HG03442 (cell line): ENCODE measurements around the gene GAP43.

Experiments
- ATAC-seq: cut with Tn5 transposase; IDR thresholded peaks from one replicate; pipeline ENCODE4 v1.9.1; 2021; ENCODE audit warnings: mild to moderate bottlenecking, moderate library complexity; ENCODE audit not compliant: unreplicated experiment

Gene GAP43

DNA sequence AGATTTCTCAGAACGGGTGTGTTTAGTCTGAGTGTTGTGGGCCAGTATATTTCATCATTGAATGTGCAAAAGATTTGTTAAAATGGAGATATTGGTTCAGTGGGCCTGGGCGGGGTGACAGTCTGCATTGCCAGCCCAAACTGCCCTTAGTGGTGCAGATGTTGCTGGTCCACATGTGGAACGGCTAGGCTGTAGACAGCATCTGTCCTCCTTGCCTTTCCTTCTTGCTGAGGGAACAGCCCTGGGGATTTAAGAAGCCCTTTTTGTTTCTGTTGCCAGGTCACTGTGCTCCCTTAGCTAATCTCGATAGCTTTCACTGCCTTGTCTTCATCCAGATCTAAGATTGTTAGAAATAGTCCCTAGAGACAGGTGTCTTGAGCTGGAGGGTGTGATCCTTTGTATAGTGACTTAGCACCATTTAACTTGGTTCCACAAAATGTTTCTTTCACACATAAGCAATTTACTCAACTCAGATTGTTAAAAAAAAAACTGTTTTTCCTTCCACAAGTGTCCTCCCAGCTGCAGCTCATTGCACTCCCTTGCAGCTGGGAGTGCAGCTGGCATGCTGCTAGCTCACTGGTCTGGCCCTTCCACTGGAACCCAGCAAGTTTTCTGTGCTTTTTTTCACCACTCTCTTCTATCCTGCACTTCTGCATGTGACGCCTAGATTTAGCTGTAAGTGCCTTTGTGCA is 37.5 kb downstream of the GAP43 start:
- no peak for ATAC-seq

- no peak for ATAC-seq
Measured at GRCh38 chr3:115662356-115662755, 39.0 kb downstream of the GAP43 start.

DNA sequence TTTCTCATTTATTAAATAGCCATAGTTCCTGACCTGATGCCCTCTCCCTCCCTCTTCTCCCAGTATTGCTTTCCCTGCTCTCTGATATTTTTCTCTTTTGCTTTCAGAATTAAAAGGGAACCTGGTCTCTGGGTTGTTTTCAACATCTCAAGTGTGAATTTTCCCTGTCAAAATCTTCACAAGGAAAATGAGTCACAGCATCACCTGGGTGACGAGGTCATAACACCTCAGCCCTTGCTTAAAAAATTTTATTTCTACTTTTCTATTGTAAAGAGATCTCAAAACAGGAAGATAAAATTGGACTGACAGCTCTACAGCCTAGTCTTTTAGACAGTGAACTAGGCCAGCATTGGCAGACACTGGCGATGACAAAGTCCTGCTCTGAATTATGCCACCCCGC is 40.1 kb downstream of the GAP43 start:
- ATAC-seq: no peak

GRCh38 chr3:115666081-115666480 is 42.8 kb downstream of the GAP43 start:
- ATAC-seq: no peak

DNA sequence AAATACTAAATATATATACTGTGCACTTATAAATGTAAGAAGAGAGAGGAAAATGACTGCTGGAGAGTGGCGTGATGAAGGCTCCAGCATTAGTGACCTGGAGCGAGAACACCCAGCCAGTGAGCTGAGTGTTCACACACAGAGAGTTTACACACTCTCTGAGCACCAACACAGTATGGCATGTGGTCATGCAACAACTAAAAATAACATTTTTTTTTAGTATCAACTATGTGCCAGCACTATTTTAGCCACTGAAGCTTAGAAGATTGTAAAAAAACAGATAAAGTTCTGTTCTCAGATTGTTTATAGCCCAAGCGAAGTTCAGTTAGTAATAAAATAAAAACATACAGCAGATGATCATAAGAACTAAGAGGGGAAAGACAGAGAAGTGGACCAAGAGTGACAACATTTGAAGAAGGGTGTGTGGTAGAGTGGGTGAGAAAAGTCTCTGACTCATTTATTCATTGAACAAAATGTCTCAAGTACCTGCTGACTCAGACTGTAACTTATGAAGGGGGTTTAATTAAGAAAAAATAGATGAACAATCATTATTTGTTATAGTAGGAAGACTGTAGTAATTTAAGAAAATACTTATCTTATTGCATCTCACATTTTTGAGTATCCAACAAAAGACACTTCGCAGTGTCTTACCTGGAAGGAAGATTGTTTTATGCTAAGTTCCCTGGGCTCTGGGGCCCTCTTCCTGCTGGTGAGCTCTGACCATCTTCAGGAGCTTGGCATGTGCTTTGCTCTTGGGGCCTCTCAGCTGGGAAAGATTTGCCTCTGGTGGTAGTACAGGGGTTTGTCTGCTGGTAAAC is 43.8 kb downstream of the GAP43 start:
- ATAC-seq: peak; percentile 64

- peak; percentile 22 for ATAC-seq
Measured at GRCh38 chr3:115667738-115668065, 44.4 kb downstream of the GAP43 start.

- no peak for ATAC-seq
Measured at GRCh38 chr3:115670911-115671310, 47.6 kb downstream of the GAP43 start.

DNA sequence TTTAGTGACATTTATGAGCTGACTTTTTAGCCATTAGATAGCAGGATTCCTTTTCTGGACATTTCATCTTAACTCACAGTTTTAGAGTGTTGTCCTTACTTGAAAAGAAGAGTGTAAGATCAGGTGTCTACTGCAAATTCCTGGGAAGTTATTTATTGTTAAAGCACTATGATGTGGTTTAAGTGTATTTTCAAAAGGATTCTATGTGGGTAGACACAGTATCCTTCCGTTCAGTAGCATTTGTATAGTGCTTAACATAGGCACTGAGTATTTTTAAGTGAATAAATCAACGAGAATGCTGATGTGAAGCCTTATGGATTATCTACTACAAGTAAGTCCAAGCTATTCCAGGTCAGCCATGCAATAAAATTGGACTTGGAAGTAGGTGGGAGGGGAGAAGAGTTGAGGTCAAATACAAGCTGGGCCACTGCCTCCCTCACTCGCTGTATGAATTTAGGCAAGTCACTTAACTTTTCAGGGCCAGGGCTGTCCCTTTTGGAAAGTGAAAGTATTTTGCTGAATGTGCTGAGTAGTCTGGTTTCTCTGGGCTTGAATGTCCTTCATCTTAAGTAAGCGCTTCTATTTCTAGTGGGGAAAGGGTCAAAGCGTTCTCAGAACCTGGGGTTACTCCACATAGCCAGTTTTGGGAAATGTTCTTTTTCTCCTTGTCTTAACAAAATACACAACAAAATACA is 48.6 kb downstream of the GAP43 start:
- ATAC-seq: no peak

DNA sequence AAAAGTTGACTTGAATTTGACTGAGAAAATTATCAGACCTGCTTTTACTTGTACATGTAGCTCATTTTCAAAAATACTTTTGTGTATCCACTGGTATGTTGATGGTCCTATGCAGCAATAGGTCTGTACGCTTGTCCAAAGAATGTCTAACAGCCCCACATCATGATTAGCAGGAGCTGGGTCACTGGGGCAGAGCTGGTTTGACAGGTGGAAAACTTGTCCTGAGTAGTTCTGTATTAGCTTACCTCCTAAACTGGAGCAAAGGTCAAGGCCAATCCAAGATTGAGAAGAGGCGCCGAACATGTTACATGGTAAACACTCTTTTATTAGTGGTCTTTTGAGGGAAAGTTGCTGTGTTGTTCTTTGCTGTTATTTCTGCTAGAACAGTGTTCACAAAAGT is 50.6 kb downstream of the GAP43 start:
- ATAC-seq: no peak

- ATAC-seq: no peak
Measured at GRCh38 chr3:115676336-115676735, 53.0 kb downstream of the GAP43 start.

- ATAC-seq: no peak
Measured at GRCh38 chr3:115680803-115681345, 57.6 kb downstream of the GAP43 start.

GRCh38 chr3:115681736-115682135 is 58.4 kb downstream of the GAP43 start:
- ATAC-seq: no peak

GRCh38 chr3:115683305-115683704 is 60.0 kb downstream of the GAP43 start:
- ATAC-seq: no peak

DNA sequence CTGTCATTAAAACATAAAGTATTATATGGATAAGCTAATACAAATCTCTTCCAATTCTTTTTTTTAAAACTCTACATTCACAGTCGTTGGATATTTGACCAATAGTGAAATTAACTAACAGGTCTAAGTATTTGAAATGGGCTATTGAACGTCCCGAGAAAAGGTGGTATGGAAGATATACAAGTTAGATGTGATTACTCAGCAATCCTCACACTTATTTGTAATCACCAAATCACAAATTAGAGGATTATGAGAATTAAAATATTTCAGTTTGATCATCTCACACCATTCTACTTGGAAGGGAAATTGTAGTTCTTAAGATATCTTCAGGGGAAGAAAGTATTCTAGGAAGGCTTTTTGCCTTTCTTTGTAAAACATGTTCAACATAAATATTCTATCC is 60.5 kb downstream of the GAP43 start:
- ATAC-seq: no peak

GRCh38 chr3:115685097-115685496 is 61.8 kb downstream of the GAP43 start:
- ATAC-seq: peak; percentile 84

DNA sequence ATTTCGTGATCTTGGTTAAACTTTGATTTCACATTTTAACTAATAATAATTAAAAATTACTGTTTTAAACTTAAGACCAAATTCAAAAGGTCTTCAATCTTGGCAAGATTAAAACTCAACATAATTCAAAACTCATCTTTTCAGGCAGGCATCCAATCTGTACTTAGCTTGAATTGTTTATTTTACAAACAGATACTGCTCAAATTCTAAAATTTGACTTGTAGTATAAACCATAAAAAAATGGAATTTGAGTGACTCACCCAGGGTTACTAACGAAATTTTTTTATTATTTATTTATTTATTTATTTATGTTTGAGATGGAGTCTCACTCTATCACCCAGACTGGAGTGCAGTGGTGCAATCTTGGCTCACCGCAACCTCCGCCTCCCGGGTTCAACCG is 64.4 kb downstream of the GAP43 start:
- ATAC-seq: no peak

- ATAC-seq: no peak
Measured at GRCh38 chr3:115688418-115688817, 65.1 kb downstream of the GAP43 start.

DNA sequence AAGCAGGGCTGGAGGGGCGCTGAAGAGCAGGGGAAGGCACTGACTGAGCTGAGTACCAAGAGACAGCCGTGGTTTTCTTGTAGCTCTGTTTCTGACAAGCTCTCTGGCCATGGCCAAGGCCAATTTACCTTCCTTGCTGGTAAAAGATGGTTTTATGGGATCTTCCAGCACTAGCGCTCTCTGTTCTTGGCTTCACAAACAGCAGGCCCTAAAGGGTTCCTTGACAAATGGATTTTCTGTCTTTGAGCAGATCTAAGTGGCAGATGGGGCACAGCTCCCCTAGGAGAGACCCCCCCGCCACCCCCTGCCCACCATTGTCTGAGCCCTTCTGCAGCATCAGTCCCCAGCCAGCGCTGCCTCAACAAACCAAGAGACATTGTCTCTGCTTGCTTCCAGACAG is 66.6 kb downstream of the GAP43 start:
- ATAC-seq: no peak

DNA sequence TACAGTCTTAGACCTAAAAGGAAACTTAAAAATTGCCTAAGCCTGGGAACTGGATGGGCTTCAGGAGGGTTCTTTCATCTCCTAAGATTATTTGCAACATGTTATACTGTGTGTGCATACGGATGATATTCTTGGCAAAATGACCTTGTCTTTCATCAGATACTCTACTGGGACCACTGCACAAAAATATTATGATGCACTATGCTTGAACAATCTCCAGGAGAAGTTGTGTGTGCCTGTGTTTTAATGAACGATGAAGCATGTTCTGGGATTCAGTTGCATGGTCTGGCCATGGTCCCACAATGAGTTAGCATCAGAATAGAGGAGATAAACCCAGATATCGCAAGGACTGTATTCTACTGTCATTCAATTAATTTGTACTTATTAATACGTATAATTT is 68.7 kb downstream of the GAP43 start:
- no peak for ATAC-seq

- ATAC-seq: peak; percentile 97
Measured at GRCh38 chr3:115692887-115693524, 69.7 kb downstream of the GAP43 start.

DNA sequence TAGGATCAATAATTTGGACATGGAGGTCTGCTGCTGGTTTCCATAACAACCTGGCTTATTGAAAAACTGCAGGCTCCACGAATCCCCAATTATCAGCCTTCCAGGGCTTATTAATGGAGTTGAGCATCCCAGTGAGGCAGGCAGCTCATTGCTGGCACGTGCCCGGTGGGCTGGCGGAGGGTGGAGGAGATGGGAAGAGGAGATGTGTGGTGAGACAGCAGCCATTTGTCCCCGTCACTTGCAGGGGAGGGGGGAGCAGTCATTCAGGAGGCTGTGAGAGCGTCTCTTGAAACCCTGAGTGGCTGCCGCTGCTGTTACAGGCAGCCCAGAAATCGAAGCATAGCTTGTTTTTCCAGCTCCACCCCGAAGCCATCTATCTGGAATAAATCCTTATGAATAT is 70.6 kb downstream of the GAP43 start:
- no peak for ATAC-seq
